GM13977 (cell line): ENCODE results near the gene CLCNKA.
"Not testable (repeated sequence)": the region's sequence is repeated elsewhere in the genome, so short reads cannot be mapped to it uniquely, and the experiment has no call there.

ENCODE experiments used
- DNase-seq: peaks from one replicate; pipeline ENCODE4 v3.0.0; 2012; ENCODE audit warnings: low spot score
- in situ Hi-C: fragments of 300-500 bp; cut with MboI; formaldehyde crosslinking; loops from one replicate; pipeline ENCODE4 v1.12.0; 2022; ENCODE audit warnings: low sequenced_read_pairs, low pct_unique_long_range_greater_than_20kb, mixed read lengths, inconsistent platforms; ENCODE audit not compliant: unreplicated experiment
- TF ChIP-seq, protein P1 (sequence below): IDR thresholded peaks from 2 replicates; pipeline ENCODE4 v1.5.1; 2012; ENCODE audit warnings: mild to moderate bottlenecking, control low read depth; ENCODE audit not compliant: insufficient read depth; ENCODE audit errors: extremely low read depth, missing control alignments

Gene CLCNKA

DNA sequence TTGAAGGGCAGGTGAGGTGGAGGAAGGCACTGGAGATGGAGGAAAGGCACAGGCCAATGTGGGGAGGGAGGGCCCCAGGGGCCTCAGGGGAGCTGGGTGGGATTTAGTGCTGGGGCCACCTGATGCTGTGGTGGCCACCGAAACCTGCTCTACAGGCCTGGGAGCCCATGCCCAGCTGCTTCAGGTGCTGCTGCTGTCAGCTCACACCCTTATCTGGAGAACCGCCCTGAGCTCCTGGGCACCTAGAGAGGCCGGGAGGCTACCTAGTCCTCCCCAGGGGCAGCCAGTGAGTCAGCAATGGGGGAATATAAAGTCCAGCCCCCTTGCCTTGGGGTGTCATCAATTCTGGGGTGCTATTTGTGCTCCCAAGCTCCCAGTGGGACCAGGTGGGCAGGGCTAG lies 39.4 kb downstream of the CLCNKA start:
- TF ChIP-seq, protein P1, sequence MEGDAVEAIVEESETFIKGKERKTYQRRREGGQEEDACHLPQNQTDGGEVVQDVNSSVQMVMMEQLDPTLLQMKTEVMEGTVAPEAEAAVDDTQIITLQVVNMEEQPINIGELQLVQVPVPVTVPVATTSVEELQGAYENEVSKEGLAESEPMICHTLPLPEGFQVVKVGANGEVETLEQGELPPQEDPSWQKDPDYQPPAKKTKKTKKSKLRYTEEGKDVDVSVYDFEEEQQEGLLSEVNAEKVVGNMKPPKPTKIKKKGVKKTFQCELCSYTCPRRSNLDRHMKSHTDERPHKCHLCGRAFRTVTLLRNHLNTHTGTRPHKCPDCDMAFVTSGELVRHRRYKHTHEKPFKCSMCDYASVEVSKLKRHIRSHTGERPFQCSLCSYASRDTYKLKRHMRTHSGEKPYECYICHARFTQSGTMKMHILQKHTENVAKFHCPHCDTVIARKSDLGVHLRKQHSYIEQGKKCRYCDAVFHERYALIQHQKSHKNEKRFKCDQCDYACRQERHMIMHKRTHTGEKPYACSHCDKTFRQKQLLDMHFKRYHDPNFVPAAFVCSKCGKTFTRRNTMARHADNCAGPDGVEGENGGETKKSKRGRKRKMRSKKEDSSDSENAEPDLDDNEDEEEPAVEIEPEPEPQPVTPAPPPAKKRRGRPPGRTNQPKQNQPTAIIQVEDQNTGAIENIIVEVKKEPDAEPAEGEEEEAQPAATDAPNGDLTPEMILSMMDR, result no peak
- in situ Hi-C loops, result no loop called here
- DNase-seq, result no peak

DNA sequence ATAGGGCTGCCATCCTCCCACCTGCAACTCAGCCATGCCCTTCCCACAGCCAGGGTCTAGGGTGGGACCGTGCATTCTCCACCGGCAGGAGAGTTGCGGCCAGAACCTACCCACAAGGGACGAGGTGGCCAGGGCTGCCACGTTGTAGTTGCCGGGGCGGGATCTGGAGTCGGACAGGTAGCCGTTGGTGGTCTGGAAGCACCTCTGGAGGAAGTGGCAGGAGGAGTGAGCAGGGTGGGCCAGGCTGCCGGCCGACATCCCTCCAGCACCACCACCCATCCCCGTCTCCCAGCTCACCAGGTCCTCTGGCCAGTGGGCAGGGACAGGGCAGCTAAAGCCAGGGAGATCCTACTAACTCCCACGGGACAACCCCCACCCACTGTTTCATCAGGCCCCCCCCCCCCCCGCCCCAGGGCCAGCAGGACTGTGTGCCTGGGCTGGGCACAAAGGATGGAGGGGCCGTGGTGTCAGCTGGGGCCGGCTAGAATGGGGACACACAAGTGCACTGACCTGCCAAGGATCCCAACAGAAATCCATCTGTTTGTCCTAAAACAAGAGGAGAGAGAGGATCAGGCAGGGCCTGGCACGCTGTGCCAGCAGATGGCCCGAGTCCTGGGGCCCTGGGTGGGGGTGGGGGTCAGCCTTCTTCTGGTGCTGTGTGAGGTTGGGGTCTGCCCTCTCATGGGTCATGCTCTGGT lies 40.3 kb downstream of the CLCNKA start:
- in situ Hi-C loops, DNase-seq: not testable (repeated sequence)

DNA sequence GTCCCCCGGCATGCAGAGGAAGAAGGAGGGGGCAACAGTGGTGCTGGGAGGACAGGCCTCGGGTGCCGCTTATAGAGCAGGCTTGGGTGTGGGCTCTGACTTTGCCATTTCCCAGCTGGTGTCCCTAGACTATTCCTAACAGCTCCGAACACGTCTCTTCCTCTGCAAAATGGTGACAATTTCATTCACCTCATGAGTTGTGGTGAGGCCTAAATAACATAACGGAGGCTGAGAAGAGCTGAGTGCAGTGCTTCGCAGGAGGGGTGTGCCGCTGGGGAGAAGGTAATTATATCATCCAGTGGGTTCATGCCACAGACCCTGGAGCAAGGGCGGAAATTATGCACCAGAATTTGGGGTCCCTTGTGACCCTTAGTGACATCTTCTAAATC lies 40.8 kb downstream of the CLCNKA start:
- in situ Hi-C loops, DNase-seq: not testable (repeated sequence)

DNA sequence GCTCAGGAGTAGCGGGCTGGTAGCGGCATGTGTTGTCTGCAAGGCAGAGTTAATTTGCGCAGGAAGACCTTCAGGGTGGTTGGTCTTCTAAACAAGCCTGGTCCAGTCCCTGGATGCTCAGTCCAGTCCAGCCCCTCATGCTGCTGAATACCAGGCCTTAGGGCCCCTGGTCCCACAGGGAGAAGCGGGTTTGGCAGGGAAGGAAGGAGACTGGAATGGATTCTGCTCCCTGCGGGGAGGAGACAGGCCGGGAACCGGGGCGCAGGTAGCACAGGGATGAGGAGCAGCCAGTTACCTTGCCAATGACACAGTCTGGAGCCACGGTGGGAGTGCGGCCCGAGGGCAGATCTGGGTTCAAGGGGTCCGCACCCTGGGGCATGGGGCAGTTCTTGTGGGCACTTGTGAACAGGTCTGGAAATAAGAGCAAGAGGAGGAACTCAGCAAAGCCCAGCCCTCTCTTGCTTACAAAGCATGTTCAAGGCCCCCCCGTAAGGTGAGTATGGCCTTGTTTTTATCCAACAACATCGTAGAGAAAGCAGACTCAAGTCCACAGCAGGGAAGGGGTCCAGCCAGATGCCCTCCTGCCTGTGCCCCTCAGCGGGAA lies 41.5 kb downstream of the CLCNKA start:
- in situ Hi-C loops, result no loop called here
- no peak for DNase-seq
- TF ChIP-seq, protein P1, result no peak

DNA sequence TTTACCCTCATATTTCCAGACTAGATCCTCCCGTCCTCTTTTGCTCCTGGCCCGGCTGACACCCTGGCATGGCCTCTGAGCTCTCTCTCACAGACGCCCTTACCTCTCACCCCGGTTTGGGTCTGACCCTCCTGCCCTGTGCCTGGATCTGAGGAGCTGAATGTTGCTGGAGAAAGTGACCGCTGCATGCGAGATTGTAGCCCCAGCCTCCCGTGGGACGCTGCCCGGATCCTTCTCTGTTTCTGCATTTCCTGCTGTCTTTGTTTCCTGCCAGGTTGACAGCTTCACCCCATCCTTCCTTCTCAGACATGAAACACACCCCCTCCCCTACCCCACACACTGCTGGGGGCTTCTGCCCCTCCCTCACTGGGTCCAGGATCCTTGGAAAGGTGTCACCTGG lies 42.1 kb downstream of the CLCNKA start:
- in situ Hi-C loops, result no loop called here
- TF ChIP-seq, protein P1, result no peak
- no peak for DNase-seq

DNA sequence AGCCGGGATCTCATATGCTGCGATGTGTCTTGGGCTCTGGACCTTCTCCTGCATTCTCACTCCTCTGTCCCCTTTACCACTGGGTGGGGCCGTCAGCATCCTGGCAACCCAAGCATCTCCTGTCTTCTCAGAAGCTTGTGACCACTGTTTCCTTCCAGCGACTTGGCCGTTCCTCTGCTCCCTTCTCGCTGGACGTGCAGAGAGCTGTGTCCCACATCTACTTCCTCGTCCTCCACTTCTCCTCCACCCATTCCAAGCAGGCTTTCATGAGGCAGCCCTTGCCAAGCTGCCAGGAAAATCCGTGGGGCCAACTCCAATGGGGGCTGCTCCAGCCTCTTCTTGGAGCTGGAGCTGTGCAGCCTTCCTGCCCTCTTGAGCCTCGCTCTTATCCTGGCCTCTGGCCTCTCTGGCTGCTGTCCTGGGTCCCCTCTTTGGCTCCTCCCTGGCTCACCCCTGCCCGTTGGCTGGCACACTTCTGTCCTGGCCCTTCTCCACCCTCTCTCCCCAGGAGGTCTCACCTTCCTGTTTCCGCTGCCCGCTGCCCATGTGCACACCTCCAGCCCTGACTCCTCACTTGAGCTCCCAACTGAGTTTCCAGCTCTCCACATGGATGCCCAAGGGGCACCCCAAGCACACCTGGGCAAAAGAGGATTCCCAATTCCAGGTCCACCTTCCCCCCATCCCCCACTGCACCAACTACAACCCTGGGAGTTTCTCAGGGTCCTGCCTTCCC lies 42.9 kb downstream of the CLCNKA start:
- in situ Hi-C loops, result no loop called here
- TF ChIP-seq, protein P1, result no peak
- no peak for DNase-seq

DNA sequence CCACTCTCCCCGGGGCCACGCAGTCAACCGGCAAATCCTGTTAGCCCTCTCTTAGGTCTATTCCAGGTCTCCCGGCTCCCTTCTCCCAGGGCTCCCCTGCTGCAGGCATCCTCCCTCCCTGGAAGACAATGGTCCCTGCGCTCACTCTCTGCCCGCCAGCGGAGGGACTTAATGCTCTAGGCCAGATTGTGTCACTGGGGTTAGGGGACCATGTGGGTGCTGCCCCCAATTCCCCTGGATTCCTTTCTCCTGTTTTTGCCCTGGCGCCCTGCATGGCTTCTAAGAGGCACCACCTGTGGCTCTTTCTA lies 43.4 kb downstream of the CLCNKA start:
- DNase-seq, result no peak
- in situ Hi-C loops, result no loop called here

More for the DNA sequence above, 43.4 kb downstream of the CLCNKA start:
- TF ChIP-seq, protein P1, result no peak
